22Rv1 (cell line): ENCODE results near the gene PANK4.

Source experiments
- ZFX ChIP-seq: fragments of 450-650 bp; IDR thresholded peaks from 2 replicates; pipeline ENCODE4 v1.6.1; 2017; ENCODE audit warnings: antibody characterized with exemption, borderline replicate concordance
- TF ChIP-seq, protein P1 (sequence below): fragments of 450-650 bp; IDR thresholded peaks from 2 replicates; pipeline ENCODE4 v1.5.1; 2017; ENCODE audit warnings: mild to moderate bottlenecking

DNA sequence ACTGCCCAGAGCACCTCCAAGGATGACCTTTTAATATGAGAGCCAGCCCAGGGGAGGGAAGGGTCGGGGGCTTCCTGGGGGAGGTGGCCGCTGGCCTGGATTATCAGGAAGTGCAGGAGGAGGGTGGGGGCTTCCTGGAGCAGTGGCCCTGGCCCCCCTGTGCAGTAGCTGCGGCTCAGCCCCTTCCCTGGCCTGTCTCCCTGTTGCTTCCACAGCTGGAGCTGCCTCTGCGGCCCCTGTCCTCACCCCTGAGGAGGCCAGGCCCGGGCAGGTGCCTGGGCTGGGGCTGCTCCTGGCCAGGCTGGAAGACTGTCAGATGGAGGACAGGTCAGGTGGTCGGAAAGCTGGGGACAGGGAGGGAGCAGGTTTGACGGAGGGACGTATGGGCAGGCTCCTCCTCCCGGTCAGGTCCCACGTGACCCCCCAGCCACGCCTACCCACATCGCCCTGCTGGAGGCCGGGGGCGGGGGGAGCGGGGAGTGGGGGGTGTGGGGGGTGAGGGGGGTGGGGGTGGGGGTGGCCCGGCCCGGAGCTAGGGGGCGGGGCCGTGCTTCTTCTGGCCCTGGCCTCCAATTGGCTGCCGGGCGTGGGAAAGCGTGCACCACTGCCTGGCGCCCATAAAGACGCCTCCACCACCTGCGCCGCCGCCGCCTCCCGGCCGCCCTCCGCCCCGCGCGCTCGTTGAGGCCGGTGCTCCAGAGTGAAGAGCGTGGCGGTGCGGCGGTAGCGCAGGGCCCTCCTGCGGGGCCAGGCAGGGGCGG is 19.5 kb upstream of the PANK4 start:
- TF ChIP-seq, protein P1, sequence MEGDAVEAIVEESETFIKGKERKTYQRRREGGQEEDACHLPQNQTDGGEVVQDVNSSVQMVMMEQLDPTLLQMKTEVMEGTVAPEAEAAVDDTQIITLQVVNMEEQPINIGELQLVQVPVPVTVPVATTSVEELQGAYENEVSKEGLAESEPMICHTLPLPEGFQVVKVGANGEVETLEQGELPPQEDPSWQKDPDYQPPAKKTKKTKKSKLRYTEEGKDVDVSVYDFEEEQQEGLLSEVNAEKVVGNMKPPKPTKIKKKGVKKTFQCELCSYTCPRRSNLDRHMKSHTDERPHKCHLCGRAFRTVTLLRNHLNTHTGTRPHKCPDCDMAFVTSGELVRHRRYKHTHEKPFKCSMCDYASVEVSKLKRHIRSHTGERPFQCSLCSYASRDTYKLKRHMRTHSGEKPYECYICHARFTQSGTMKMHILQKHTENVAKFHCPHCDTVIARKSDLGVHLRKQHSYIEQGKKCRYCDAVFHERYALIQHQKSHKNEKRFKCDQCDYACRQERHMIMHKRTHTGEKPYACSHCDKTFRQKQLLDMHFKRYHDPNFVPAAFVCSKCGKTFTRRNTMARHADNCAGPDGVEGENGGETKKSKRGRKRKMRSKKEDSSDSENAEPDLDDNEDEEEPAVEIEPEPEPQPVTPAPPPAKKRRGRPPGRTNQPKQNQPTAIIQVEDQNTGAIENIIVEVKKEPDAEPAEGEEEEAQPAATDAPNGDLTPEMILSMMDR: no peak
- TF ChIP-seq ZFX: no peak
